ENCODE results near the gene USHBP1. TPM values are rescaled to one million over a fixed set of nuclear protein-coding genes. Genes with fewer than 3 reads are reported as not detected.

Gene USHBP1
- total RNA-seq, 6 donors from 2014 or later = 9.1 to 21.4 (median 10.7) TPM

GRCh38 chr19:17240826-17241399 is 23.6 kb downstream of the USHBP1 start:
- Histone ChIP-seq H3K27ac (peak overlapping the region; percentile 53 to 90 (median 69)), H3K36me3 (peaks cover 0 to 17% (median 6%) of the 10 kb centered on the region in 4 donors), H3K27me3 (no peaks in the 10 kb centered on the region), H3K4me1 (peaks cover 26 to 71% (median 47%) of the 10 kb centered on the region in 4 donors), H3K9me3 (no peaks in the 10 kb centered on the region), H3K4me3 (no peak overlapping the region)
- TF ChIP-seq CTCF (IDR thresholded peaks at IDR 0.05) (no peak), POLR2AphosphoS5 (IDR thresholded peaks at IDR 0.05) (no peak), EP300 (IDR thresholded peaks at IDR 0.05) (no peak), POLR2A (IDR thresholded peaks at IDR 0.05) (no peak)
- no peak for DNase-seq
- ATAC-seq (ENCODE audit: low FRiP score in 2 of 2) = no peak
- 87 to 95% methylated on average over 5 to 6 of the region's 6 CpGs for WGBS, 2 donors

GRCh38 chr19:17240062-17240752 is 24.3 kb downstream of the USHBP1 start:
- H3K9me3 ChIP-seq = no peaks in the 10 kb centered on the region
- H3K27me3 ChIP-seq = no peaks in the 10 kb centered on the region
- H3K4me1 ChIP-seq = peaks cover 28 to 79% (median 51%) of the 10 kb centered on the region in 4 donors
- H3K27ac ChIP-seq = peak overlapping the region; percentile 53 to 90 (median 69)
- DNase-seq (no peak), ATAC-seq (ENCODE audit: low FRiP score in 2 of 2) (no peak)
- H3K4me3 ChIP-seq = no peak overlapping the region
- WGBS, 2 donors = 64 to 68% methylated on average over 24 of the region's 24 CpGs
- no peak for TF ChIP-seq EP300 (IDR thresholded peaks at IDR 0.05)
- peaks cover 0 to 17% (median 6%) of the 10 kb centered on the region in 4 donors for H3K36me3 ChIP-seq

GRCh38 chr19:17237747-17238706 is 26.5 kb downstream of the USHBP1 start:
- ATAC-seq (ENCODE audit: low FRiP score in 2 of 2) (no peak), DNase-seq (no peak)
- H3K4me1 ChIP-seq = peaks cover 37 to 72% (median 49%) of the 10 kb centered on the region in 4 donors
- H3K9me3 ChIP-seq = no peaks in the 10 kb centered on the region
- no peak overlapping the region for H3K27ac ChIP-seq
- WGBS, 2 donors = 94 to 95% methylated on average over 13 of the region's 13 CpGs
- H3K27me3 ChIP-seq = no peaks in the 10 kb centered on the region
- H3K36me3 ChIP-seq = peaks cover 0 to 25% (median 12%) of the 10 kb centered on the region in 4 donors
- TF ChIP-seq POLR2A (IDR thresholded peaks at IDR 0.05) (no peak), CTCF (IDR thresholded peaks at IDR 0.05) (no peak), EP300 (IDR thresholded peaks at IDR 0.05) (no peak), POLR2AphosphoS5 (IDR thresholded peaks at IDR 0.05) (no peak)
- no peak overlapping the region for H3K4me3 ChIP-seq

- DNase-seq = no peak
- WGBS, 2 donors = 79 to 88% methylated on average over 18 of the region's 18 CpGs
- ATAC-seq (ENCODE audit: low FRiP score in 2 of 2) = no peak
- H3K27ac ChIP-seq = peak overlapping the region in 3 of 4 donors; percentile 45 to 83 (median 83)
- H3K4me1 ChIP-seq = peaks cover 27 to 61% (median 39%) of the 10 kb centered on the region in 4 donors
- H3K4me3 ChIP-seq = peak overlapping the region in 1 of 4 donors; percentile 63
- no peaks in the 10 kb centered on the region for H3K27me3 ChIP-seq
- peaks cover 0 to 35% (median 21%) of the 10 kb centered on the region in 4 donors for H3K36me3 ChIP-seq
- no peak for TF ChIP-seq POLR2AphosphoS5 (IDR thresholded peaks at IDR 0.05)
- TF ChIP-seq EP300 (IDR thresholded peaks at IDR 0.05) = no peak
- TF ChIP-seq CTCF (IDR thresholded peaks at IDR 0.05) = no peak
- TF ChIP-seq POLR2A (IDR thresholded peaks at IDR 0.05) = no peak
- no peaks in the 10 kb centered on the region for H3K9me3 ChIP-seq
Measured at GRCh38 chr19:17236811-17237543, 27.6 kb downstream of the USHBP1 start.

All from upper lobe of left lung (tissue), 6 donors.